ENCODE data around the gene C1orf53.

DNA sequence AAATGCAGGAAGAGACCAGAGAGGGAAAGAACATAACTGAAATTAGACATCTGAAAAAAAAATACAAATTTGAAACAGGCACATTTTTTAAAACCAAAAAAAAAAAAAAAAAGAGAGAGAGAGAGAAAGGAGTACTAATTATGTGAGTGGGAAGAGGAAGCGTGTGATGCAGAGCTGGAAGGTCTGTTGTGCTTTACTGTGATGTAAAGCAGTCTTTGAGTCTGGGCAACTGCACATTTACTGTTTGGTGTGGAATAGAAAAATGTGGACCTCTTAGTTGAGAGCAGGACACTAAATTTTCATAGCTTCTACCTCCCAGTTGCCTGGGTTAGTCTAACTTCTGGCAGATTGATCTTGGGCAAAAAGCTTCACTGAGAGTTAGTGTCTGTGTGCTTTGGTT, 31.2 kb downstream of the C1orf53 start:
- no peak for TF ChIP-seq CTCF (IDR thresholded peaks at IDR 0.05)
- no peak for TF ChIP-seq POLR2A (IDR thresholded peaks at IDR 0.05)
